ENCODE results near the gene GSK3A. TPM values are rescaled to one million over a fixed set of nuclear protein-coding genes. Genes with fewer than 3 reads are reported as not detected.

The GSK3A gene
- total RNA-seq, 4 donors from 2014 or later: 19.1 to 32.6 (median 24.6) TPM

DNA sequence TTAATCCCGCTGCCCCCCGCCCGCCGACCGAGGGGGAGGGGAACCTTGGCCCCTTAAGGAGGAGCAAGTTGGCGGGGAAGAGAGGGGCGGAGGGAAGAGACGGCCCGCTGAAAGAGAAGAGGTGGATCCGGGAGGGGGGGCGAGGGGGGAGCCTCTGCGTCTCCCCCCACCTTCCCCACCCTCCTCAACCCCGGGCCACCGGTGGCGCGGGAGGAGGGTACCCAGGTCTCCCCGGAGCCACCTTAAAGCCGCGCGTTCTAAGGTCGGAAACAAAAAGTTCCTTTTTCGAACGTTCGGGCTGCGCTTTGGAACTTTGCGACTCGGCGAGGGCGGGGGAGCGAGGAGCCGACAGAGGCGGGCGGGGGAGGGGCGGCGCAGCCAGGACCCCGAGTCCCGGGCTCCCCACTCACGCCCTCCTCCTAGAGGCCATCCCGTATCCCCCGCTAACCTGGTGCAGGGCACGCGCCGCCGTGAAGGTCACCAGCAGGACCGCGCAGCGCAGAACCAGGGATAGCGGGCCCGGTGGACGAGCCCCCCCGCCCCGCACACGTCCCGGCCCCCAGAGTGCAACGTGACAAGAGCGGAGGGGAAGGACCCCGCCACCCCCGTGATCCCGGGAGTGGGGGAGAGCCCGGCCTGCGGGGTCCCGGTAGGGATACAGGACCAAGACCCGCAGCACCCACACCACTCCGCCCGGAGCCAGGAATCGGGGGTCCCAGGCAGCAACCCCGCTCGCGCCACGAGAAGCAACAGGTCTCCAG lies 11.9 kb upstream of the GSK3A start:
- intact Hi-C loops (cut with DNase I): no loop called here
- Histone ChIP-seq H3K36me3 (peaks cover 0 to 8% of the 10 kb centered on the region in 2 donors), H3K4me3 (replicated peaks in 1 of 3) (peak overlapping the region; percentile 82 to 93 (median 91)), H3K27ac (peak overlapping the region; percentile 94 to 97 (median 97)), H3K4me1 (peaks cover 26 to 55% of the 10 kb centered on the region in 2 donors), H3K9me3 (no peaks in the 10 kb centered on the region), H3K27me3 (no peaks in the 10 kb centered on the region)
- DNase-seq: peak; percentile 82
- TF ChIP-seq POLR2A (IDR thresholded peaks at IDR 0.05): peak in 1 of 2 donors; percentile 14
- TF ChIP-seq, protein P1, sequence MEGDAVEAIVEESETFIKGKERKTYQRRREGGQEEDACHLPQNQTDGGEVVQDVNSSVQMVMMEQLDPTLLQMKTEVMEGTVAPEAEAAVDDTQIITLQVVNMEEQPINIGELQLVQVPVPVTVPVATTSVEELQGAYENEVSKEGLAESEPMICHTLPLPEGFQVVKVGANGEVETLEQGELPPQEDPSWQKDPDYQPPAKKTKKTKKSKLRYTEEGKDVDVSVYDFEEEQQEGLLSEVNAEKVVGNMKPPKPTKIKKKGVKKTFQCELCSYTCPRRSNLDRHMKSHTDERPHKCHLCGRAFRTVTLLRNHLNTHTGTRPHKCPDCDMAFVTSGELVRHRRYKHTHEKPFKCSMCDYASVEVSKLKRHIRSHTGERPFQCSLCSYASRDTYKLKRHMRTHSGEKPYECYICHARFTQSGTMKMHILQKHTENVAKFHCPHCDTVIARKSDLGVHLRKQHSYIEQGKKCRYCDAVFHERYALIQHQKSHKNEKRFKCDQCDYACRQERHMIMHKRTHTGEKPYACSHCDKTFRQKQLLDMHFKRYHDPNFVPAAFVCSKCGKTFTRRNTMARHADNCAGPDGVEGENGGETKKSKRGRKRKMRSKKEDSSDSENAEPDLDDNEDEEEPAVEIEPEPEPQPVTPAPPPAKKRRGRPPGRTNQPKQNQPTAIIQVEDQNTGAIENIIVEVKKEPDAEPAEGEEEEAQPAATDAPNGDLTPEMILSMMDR (IDR thresholded peaks at IDR 0.05): peak in 1 of 6 experiments; percentile 6
- 0 to 1% methylated on average over 14 to 25 of the region's 70 CpGs for WGBS, 2 donors

DNA sequence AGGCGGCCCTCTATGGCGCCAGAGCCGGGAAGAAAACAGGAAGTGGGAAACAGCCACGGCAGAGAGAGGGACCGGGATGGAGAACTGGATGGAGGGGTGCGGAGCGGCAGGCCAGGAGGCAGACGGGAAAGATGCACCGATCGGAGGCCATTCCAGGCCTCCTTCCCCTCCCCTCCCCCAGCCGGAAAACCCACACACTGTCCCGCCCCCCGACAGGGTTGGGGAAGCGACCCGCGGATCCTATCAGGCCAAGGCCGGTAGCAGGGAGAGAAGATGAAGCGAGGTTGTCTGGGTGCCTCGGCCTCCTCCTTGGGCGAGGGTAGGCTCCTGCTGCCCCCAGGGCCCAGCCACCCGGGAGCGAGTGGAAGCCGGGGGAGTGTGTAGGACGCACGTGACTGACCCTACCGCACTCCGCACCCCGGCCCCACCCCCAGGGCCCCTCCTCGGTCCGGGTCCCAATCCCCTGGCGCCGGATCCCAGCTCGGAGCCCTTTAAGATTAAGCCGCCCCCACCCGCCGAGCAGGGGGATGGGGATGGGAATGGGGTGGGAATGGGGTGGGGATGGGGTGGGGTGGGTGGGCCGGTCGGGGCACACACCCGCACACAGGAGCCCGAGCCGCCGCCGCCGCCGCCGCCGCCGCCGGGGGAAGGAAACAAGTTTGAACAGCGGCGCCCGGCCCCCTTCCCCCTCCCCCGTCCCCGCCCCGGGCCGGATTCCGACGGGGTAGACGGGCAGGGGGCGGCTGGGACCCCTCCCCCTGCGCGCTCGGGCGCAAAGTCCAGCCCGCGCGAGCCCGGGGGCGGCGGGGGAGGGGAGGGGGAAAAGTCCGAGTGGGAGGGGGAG lies 11.1 kb upstream of the GSK3A start:
- peaks cover 0 to 10% of the 10 kb centered on the region in 2 donors for H3K36me3 ChIP-seq
- TF ChIP-seq POLR2A (IDR thresholded peaks at IDR 0.05): peak in 1 of 2 donors; percentile 33
- TF ChIP-seq, protein P1 (IDR thresholded peaks at IDR 0.05): no peak
- intact Hi-C loops (cut with DNase I): no loop called here
- peak overlapping the region; percentile 82 to 93 (median 91) for H3K4me3 ChIP-seq (replicated peaks in 1 of 3)
- no peaks in the 10 kb centered on the region for H3K9me3 ChIP-seq
- DNase-seq: peak; percentile 66 to 68
- H3K4me1 ChIP-seq: peaks cover 26 to 57% of the 10 kb centered on the region in 2 donors
- H3K27ac ChIP-seq: peak overlapping the region; percentile 94 to 97 (median 97)
- H3K27me3 ChIP-seq: no peaks in the 10 kb centered on the region
- WGBS, 2 donors: 1% methylated on average over 19 to 21 of the region's 71 CpGs

DNA sequence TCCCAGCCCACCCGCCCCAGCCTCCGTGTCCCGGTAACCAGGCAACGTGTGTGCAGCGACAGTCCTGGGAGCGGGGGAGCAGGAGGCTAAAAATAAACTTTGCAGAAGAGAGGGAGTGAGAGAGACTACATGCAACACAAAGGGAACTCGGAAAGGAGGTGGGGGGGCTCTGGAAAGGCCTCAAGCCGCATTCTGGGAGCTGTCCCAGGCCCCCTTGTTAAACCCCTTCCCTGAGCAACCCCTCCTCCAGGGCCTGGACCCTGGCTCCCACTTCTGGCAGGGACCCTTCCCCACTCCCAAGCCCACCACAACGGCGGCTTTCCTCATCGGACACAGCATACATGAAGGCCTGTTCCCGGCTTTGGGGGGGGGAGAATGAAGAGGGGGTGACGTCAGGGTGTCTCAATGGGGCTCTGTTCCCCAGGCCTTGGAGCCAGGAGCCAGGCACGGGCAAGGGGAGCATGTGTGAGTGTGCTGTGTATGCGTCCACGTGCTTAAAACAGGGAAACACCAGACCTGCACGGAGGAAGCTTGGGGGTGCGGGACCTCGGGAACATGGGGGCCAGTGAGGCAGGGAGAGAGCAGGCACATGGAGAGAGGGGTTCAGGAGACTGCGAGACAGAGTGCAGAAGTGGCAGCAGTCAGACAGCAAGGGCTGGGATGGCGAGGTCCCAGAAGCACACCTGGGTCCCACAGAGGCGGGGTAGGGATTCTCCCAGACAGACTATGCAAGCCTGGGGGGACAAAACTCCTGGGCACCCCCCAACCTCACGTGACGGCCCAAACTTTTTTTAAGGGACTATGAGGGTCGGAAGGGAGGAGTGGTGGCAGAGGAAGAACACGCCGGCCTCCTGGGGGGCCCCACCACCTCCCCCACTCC lies 10.2 kb upstream of the GSK3A start:
- WGBS, 2 donors: 3 to 6% methylated on average over 27 of the region's 27 CpGs
- DNase-seq: peak; percentile 64 to 79
- peaks cover 26 to 57% of the 10 kb centered on the region in 2 donors for H3K4me1 ChIP-seq

DNA sequence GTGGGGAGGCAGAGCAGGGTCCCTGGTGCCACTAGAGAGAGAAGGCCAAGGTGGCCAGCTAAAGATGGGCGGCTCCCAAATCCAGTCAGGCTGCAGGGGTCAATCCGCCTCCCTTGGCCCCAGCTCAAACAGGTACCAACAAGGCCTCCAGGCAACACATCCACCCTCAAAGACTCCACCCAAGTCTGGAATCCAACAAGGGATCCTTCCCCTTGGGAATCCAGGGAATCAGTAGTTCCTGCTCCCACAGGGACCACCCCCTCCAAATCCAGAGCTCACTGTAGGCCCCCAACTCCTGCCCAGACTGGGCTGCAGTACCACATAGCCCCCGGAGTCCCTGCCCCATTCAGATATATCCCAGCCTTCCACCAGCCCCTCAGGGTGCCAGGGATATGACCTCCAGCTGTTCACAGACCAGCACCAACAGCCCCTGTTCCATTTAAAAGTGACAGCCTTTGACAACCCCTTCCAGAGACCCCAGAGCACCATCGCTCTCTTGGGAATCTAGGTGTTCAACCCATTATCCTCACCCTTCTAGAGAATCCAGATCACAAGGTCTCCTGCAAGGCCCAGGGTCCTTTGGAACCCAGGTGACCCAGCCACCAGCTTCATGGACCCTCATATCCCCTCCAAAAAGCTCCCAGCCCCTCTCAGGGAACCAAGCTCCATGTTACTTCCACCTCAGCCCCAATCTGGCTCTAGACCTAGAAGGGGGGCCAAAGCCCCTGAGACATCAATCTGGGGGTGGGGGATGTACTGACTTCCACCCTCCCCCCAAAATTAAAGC lies 9.4 kb upstream of the GSK3A start:
- H3K27me3 ChIP-seq: no peaks in the 10 kb centered on the region
- H3K4me1 ChIP-seq: peaks cover 26 to 57% of the 10 kb centered on the region in 2 donors
- no peaks in the 10 kb centered on the region for H3K9me3 ChIP-seq
- TF ChIP-seq POLR2A (IDR thresholded peaks at IDR 0.05): no peak
- TF ChIP-seq, protein P1 (IDR thresholded peaks at IDR 0.05): no peak
- no peak overlapping the region for H3K4me3 ChIP-seq (replicated peaks in 1 of 3)
- intact Hi-C loops (cut with DNase I): no loop called here
- H3K27ac ChIP-seq: peak overlapping the region; percentile 94 to 97 (median 97)
- H3K36me3 ChIP-seq: peaks cover 0 to 12% of the 10 kb centered on the region in 2 donors
- 77 to 80% methylated on average over 4 of the region's 4 CpGs for WGBS, 2 donors
- DNase-seq: no peak

More for the DNA sequence above, 10.2 kb upstream of the GSK3A start:
- no peaks in the 10 kb centered on the region for H3K27me3 ChIP-seq
- H3K4me3 ChIP-seq (replicated peaks in 1 of 3): peak overlapping the region; percentile 62 to 93 (median 91)
- peaks cover 0 to 12% of the 10 kb centered on the region in 2 donors for H3K36me3 ChIP-seq
- H3K27ac ChIP-seq: peak overlapping the region; percentile 94 to 97 (median 97)
- H3K9me3 ChIP-seq: no peaks in the 10 kb centered on the region
- TF ChIP-seq POLR2A (IDR thresholded peaks at IDR 0.05): peak in 1 of 2 donors; percentile 25
- TF ChIP-seq, protein P1 (IDR thresholded peaks at IDR 0.05): no peak
- intact Hi-C loops (cut with DNase I): no loop called here
